Measurements from ENCODE around the gene PERCC1. TPM values are rescaled to one million over a fixed set of nuclear protein-coding genes. Genes with fewer than 3 reads are reported as not detected.
A peak's percentile ranks its signal among the peaks of the same experiment; 100 is the strongest.

Gene PERCC1
- total RNA-seq: 0.24 and 0.33 TPM in 2 replicates

- peak within 1 kb of the TSS; percentile 48 for H3K4me3 Mint-ChIP-seq
- POLR2A ChIA-PET: interaction anchor here (0.6 to 1.7 kb wide), 3 partner anchors 10 to 62 kb away, joined by 3 to 7 read pairs (median 3); partner anchors contain the start of gene UQCC4
These were observed at the start of gene PERCC1 for GRCh38 chr16:1430759-1431496. PERCC1 (plus strand) TSS chr16:1431078; CDS start chr16:1432594, 1,516 bp downstream.

GRCh38 chr16:1381612-1382406 is 49.1 kb upstream of the PERCC1 start:
- Mint-ChIP-seq H3K4me1 (peaks cover 14% of the 10 kb centered on the region), H3K9me3 (no peaks in the 10 kb centered on the region), H3K27ac (no peak overlapping the region), H3K27me3 (no peaks in the 10 kb centered on the region), H3K36me3 (ENCODE audit: low read depth) (peaks cover 37% of the 10 kb centered on the region), H3K4me3 (no peak overlapping the region)
- intact Hi-C loops (cut with micrococcal nuclease): no loop called here
- ATAC-seq (ENCODE audit: low read depth) (no peak), DNase-seq (no peak)
- CTCF ChIA-PET: no interaction called here
- TF ChIP-seq CTCF (IDR thresholded peaks at IDR 0.05): no peak
- POLR2A ChIA-PET: interaction anchor here (3.6 kb wide), 1 partner anchor 39 kb away, joined by 19 read pairs; the partner anchor contains the start of gene UQCC4

More at GRCh38 chr16:1430759-1431496, at the start of gene PERCC1:
- Mint-ChIP-seq H3K9me3 (no peaks in the 10 kb centered on the region), H3K4me1 (peaks cover 4% of the 10 kb centered on the region), H3K36me3 (ENCODE audit: low read depth) (no peaks in the 10 kb centered on the region), H3K27me3 (no peaks in the 10 kb centered on the region), H3K27ac (peak within 1 kb of the TSS; percentile 24)
- intact Hi-C loops (cut with micrococcal nuclease): no loop called here
- no peak for TF ChIP-seq CTCF (IDR thresholded peaks at IDR 0.05)
- CTCF ChIA-PET: interaction anchor here (1.2 kb wide), 1 partner anchor 107 kb away, joined by 3 read pairs; no protein-coding TSS in a partner anchor
- ATAC-seq (ENCODE audit: low read depth) (no peak), DNase-seq (no peak)

- H3K27ac Mint-ChIP-seq: no peak overlapping the region
- no peaks in the 10 kb centered on the region for H3K9me3 Mint-ChIP-seq
- ChIA-PET CTCF (no interaction called here), POLR2A (no interaction called here)
- DNase-seq: no peak
- H3K4me3 Mint-ChIP-seq: no peak overlapping the region
- H3K4me1 Mint-ChIP-seq: peaks cover 10% of the 10 kb centered on the region
- H3K36me3 Mint-ChIP-seq (ENCODE audit: low read depth): peaks cover 44% of the 10 kb centered on the region
- H3K27me3 Mint-ChIP-seq: no peaks in the 10 kb centered on the region
- ATAC-seq (ENCODE audit: low read depth): no peak
- intact Hi-C loops (cut with micrococcal nuclease): no loop called here
- no peak for TF ChIP-seq CTCF (IDR thresholded peaks at IDR 0.05)
These were observed 47.3 kb upstream of the PERCC1 start for GRCh38 chr16:1383556-1383955.

GRCh38 chr16:1385232-1385631 is 45.6 kb upstream of the PERCC1 start:
- H3K9me3 Mint-ChIP-seq: no peaks in the 10 kb centered on the region
- ChIA-PET POLR2A (no interaction called here), CTCF (no interaction called here)
- no peaks in the 10 kb centered on the region for H3K27me3 Mint-ChIP-seq
- no peak overlapping the region for H3K4me3 Mint-ChIP-seq
- intact Hi-C loops (cut with micrococcal nuclease): no loop called here
- peaks cover 49% of the 10 kb centered on the region for H3K36me3 Mint-ChIP-seq (ENCODE audit: low read depth)
- H3K4me1 Mint-ChIP-seq: peaks cover 2% of the 10 kb centered on the region
- H3K27ac Mint-ChIP-seq: no peak overlapping the region
- TF ChIP-seq CTCF (IDR thresholded peaks at IDR 0.05): no peak
- no peak for DNase-seq
- no peak for ATAC-seq (ENCODE audit: low read depth)

- no peaks in the 10 kb centered on the region for H3K27me3 Mint-ChIP-seq
- no peak overlapping the region for H3K4me3 Mint-ChIP-seq
- intact Hi-C loops (cut with micrococcal nuclease): no loop called here
- POLR2A ChIA-PET: no interaction called here
- H3K36me3 Mint-ChIP-seq (ENCODE audit: low read depth): peaks cover 49% of the 10 kb centered on the region
- ATAC-seq (ENCODE audit: low read depth) (no peak), DNase-seq (no peak)
- no peak for TF ChIP-seq CTCF (IDR thresholded peaks at IDR 0.05)
- H3K4me1 Mint-ChIP-seq: no peaks in the 10 kb centered on the region
- CTCF ChIA-PET: interaction anchor here (1.0 kb wide), 1 partner anchor 24 kb away, joined by 3 read pairs; no protein-coding TSS in a partner anchor
- no peak overlapping the region for H3K27ac Mint-ChIP-seq
- no peaks in the 10 kb centered on the region for H3K9me3 Mint-ChIP-seq
These were observed 43.5 kb upstream of the PERCC1 start for GRCh38 chr16:1387331-1387730.

All from activated B cell treated with CpG ODN at 0.5 μM for 24 hours (primary cell).